NCI-H1436 treated with DMSO at 0.1 percent for 48 hours (cell line): ENCODE results near the gene PRKCZ.
"Not testable (repeated sequence)": the region's sequence is repeated elsewhere in the genome, so short reads cannot be mapped to it uniquely, and the experiment has no call there.

Experiments used
- DNase-seq: peaks from one replicate; lab custom pipeline; 2025; lab: John Stamatoyannopoulos, UW

PRKCZ gene

DNA sequence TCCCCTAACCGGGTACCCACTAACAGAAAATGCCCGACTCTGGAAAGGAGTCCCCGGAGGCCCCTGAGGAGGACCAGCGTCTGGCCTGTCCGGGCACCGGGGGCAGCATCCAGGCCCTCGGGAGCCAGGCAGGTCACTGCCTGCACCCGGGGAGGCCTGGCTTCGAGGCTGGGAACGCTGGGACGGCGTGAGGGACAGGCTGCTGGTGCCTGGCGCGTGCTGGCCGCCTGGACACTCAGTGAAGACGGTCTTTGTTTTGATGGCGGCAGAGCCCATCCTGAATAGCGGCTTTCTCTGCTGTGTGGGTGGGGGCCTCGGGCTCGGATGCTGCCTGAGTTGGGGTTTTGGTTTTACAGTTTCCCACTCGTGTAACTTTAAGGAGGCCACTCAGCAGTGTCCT, 37.6 kb downstream of the PRKCZ start:
- no peak for DNase-seq

DNA sequence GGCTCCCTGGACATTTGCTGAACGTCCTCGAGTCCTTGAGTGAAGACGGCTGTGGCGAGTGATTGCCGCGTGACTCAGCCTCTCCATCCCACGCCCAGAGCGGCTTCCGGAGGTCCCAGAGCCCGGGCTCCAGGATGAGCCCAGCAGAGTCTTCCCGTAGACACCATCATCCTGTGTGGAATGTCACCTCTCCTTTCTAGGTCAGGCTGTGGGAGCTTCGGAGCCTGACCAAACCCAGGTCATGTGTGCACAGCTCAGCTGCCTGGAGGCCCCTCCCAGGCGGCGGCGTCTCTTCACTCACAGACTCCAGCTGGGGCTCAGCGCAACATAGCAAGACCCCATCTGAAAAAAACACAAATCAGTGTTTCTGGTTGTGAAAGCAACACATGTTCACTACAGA, 38.2 kb downstream of the PRKCZ start:
- DNase-seq: no peak

- no peak for DNase-seq
Observed at GRCh38 chr1:2089051-2089450, 38.8 kb downstream of the PRKCZ start.

- DNase-seq: no peak
Observed at GRCh38 chr1:2090216-2090890, 40.1 kb downstream of the PRKCZ start.

DNA sequence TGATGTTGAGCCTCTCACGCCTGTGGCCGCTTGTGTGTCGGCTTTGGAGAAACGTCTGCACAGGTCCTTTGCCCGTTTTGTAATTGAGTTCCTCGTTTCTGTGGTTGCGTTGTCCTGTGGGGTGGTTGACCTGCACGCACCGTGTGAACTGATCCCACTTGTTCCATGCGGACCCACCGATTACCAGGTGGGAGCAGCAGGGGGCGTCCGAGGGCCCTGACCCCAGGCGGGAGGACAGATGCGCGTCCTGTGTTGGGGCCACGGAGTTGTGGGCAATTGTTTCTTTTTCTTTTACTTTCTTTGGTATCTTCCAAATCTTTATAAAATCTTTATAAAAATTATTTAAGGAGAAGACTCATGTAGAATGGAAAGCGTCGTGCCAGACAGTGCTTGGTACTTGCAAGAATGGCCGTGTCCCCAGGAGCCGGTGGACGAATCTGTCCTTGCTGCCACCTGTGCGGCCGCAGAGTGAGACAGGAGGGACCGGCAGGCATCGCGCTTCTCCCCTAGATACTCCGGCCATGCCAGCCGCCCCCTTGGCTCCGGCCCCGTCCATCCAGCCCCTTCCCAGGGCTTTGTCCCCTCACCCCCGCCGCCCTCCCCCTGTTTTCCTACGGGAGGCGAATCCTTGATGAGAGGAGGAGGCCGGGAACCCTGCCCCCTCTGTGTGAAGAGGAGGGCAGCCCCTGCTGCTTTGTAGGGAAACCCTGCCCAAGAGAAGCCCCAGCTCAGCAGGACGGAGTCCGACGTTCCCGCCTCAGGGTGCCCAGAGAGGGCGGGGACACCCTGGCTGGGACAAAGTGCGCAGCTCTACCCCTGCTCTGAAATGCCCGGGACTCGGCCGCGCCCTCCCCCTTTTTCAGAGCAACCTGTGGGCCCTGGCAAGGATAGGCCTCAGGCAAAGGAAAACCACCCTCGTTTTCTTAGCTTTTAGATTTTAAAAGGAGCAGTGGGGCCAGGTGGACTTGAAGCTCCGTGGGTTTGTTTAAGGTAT, 41.7 kb downstream of the PRKCZ start:
- no peak for DNase-seq

GRCh38 chr1:2093055-2093454, 42.8 kb downstream of the PRKCZ start:
- DNase-seq: no peak

- no peak for DNase-seq
Observed at GRCh38 chr1:2093636-2094035, 43.4 kb downstream of the PRKCZ start.

- DNase-seq: not testable (repeated sequence)
Observed at GRCh38 chr1:2094269-2095158, 44.3 kb downstream of the PRKCZ start.

GRCh38 chr1:2095394-2095793, 45.2 kb downstream of the PRKCZ start:
- no peak for DNase-seq

- no peak for DNase-seq
Observed at GRCh38 chr1:2095981-2096736, 45.9 kb downstream of the PRKCZ start.

GRCh38 chr1:2097386-2098300, 47.4 kb downstream of the PRKCZ start:
- no peak for DNase-seq

GRCh38 chr1:2098301-2098698, 48.1 kb downstream of the PRKCZ start:
- no peak for DNase-seq

DNA sequence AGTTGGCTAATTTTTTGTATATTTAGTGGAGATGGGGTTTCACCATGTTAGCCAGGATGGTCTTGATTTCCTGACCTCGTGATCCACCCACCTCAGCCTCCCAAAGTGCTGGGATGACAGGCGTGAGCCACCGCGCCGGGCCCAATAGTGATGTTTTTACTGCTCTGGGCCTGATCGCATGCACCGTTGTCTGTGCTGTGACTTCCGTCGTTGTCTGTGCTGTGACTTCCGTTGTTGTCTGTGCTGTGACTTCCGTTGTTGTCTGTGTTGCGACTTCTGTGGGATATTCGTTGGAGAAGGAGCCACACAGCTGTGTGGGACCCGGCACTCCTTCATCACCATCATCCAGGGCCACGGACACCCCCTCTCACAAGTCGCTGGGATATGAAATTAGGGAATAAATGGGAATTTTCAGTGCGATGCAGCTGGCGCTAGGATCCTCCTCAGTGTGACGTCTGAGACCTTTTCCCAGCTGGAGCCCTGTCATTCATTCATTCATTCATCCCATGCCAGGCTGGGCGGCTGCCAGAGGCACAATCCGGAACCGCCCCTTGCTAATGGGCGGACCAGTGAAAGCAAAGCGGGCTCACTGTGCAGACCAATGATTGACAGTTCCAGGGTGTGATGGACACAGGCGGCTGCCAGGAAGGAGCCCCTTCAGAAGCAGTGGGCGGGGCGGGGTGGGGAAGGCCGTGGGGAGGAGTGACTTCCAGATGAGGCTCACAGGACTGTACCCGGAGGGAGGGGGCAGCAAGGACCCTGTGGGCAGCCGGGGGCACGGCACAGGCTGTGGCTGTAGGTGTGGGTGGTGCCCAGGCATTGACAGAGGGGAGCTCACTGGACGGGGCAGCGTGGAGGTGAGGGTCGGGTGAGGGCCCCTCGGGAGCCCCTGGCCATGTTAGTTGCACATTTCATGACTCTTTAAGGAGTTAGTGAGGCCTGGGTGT, 48.9 kb downstream of the PRKCZ start:
- no peak for DNase-seq

GRCh38 chr1:2099886-2100779, 49.9 kb downstream of the PRKCZ start:
- no peak for DNase-seq

- no peak for DNase-seq
Observed at GRCh38 chr1:2100780-2101108, 50.5 kb downstream of the PRKCZ start.

DNA sequence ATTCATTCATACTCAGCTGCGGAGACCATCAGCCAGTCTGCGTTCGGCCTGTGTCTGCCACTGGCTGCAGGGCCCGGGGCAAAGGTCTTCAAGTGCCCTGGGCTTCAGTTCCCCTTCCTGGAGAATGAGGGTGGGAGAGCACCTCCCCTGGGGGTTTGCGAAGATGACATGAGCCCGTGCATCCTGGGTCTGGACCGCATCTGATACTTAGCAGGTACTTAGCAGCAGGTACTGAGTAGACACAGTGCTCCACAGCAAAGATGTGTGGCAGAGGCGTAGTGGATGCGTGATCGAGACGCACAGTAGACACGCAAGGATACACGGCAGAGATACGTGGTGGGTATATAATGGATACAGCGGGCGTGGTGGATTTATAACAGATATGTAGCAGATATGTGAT, 51.3 kb downstream of the PRKCZ start:
- DNase-seq: no peak

DNA sequence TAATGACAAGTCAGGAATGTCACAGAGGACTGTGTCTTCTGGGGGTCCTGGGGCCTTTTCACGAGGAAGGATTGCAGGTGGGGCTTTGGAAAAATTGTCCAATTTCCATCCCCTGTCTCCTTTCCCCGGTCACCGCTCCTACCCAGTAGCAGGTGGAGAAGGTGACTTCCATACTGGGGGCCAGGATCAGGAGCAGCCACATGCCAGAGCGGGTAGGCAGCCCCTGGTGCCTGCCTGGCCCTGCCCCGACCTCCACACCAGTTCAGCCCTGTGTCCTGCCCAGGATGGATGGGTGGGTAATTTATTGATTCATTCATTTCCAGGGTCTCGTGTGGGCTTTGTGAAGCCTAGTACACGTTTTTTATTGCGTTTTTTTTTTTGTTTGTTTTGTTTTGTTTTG, 51.7 kb downstream of the PRKCZ start:
- DNase-seq: no peak

DNA sequence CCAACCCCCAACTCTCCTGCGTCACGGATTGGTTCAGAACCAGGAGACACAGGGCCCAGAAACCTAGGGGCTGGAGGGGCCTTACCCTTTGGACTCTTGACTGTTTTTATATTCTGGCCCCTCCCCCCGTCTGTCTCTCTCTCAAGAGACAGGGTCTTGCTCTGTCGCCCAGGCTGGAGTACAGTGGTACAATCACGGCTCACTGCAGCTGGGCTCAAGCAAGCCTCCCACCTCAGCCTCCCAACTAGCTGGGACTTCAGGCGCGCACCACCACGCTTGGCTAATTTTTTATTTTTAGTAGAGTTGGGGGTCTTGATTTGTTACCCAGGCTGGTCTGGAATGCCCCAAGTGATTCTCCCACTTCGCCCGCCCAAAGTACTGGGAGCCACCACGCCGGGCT, 52.5 kb downstream of the PRKCZ start:
- DNase-seq: no peak
